HCT116 (cell line): Measurements from ENCODE around the gene BPIFB4. TPM values are rescaled to one million over a fixed set of nuclear protein-coding genes. Genes with fewer than 3 reads are reported as not detected.

Experiments used
- ATAC-seq: fragments of 200-7000 bp; cut with Tn5 transposase; 2 replicates; pipeline ENCODE4 v1.9.1; 2020; ENCODE audit warnings: mild to moderate bottlenecking, moderate library complexity
- BruUV-seq: library from RNA; stranded (reverse); fragments of 400-500 nt; replicated peaks from 2 replicates; lab custom pipeline; 2021; lab: Mats Ljungman, UMichigan
- CTCF ChIA-PET: fragments of 300-600 bp; sonication (Branson Sonifier 250); formaldehyde crosslinking; loops from one replicate; lab custom pipeline; 2021; ENCODE audit warnings: antibody characterized with exemption; lab: Charles Lee
- POLR2A ChIA-PET: fragments of 300-600, 350-600 bp; sonication (Branson Sonifier 250); formaldehyde crosslinking; loops from one replicate; lab custom pipeline; 2021; ENCODE audit warnings: antibody characterized with exemption; lab: Charles Lee
- RAD21 ChIA-PET, 2 experiments: fragments of 300-600 bp; sonication (Branson Sonifier 250); formaldehyde crosslinking; loops; one replicate each; lab custom pipeline; 2023; ENCODE audit warnings: low total read pairs in 2 of 2; ENCODE audit not compliant: uncharacterized antibody in 2 of 2, unreplicated experiment in 2 of 2, low non-redundant PET in 1 of 2; lab: Charles Lee
- DNase-seq: peaks from one replicate; pipeline ENCODE4 v3.0.0-alpha.2; 2010; ENCODE audit warnings: low read depth, low spot score
- H2AFZ ChIP-seq: fragments of 200-600 bp; shearing (Covaris generic), sonication (generic); 2 replicates; pipeline ENCODE4 v1.6.1; 2017; ENCODE audit warnings: low read depth, mixed run types, mixed read lengths, antibody characterized with exemption, low read length; ENCODE audit not compliant: poor library complexity, severe bottlenecking
- H3K27ac ChIP-seq: 2 replicates; pipeline ENCODE4 v1.5.1; 2012; ENCODE audit warnings: low read depth, low read length
- H3K27me3 ChIP-seq: fragments of 200-600 bp; sonication (generic); 2 replicates; pipeline ENCODE4 v1.6.1; 2016; ENCODE audit warnings: mixed run types, low read length, mixed read lengths; ENCODE audit not compliant: insufficient read depth
- H3K36me3 ChIP-seq, 2 experiments: fragments of 200-500 bp in 1 of 2; fragments of 200-600 bp in 1 of 2; sonication (Bioruptor generic) in 1 of 2; sonication (generic) in 1 of 2; 2 replicates each; pipeline versions ENCODE4 v1.5.1 to v1.6.1; 2014 to 2016; ENCODE audit warnings: low read length in 2 of 2, inconsistent platforms in 1 of 2, mixed read lengths in 1 of 2, mixed run types in 1 of 2; ENCODE audit not compliant: insufficient read depth in 2 of 2, control insufficient read depth in 1 of 2
- H3K4me1 ChIP-seq, 2 experiments: fragments of 200-600 bp in 1 of 2; sonication (generic) in 1 of 2; 2 replicates each; pipeline versions ENCODE4 v1.5.1 to v1.6.1; 2012 to 2017; ENCODE audit warnings: low read length in 2 of 2, inconsistent platforms in 1 of 2, mild to moderate bottlenecking in 1 of 2, mixed read lengths in 1 of 2, mixed run types in 1 of 2, moderate library complexity in 1 of 2; ENCODE audit not compliant: insufficient read depth in 2 of 2, control insufficient read depth in 1 of 2
- H3K4me2 ChIP-seq: fragments of 200-600 bp; sonication (generic); 2 replicates; pipeline ENCODE4 v1.6.1; 2017; ENCODE audit warnings: mixed run types, low read length, mixed read lengths
- H3K4me3 ChIP-seq, 2 experiments: fragments of 200-600 bp in 1 of 2; sonication (generic) in 1 of 2; replicated peaks in 1 of 2; 2 replicates each; pipeline ENCODE4 v1.5.1; 2011 to 2016; ENCODE audit warnings: low read length in 2 of 2, control low read depth in 1 of 2, low read depth in 1 of 2, mild to moderate bottlenecking in 1 of 2, mixed read lengths in 1 of 2, mixed run types in 1 of 2
- H3K79me2 ChIP-seq: fragments of 200-600 bp; sonication (generic); 2 replicates; pipeline ENCODE4 v1.6.1; 2017; ENCODE audit warnings: mild to moderate bottlenecking, mixed run types, low read length, moderate library complexity, mixed read lengths; ENCODE audit not compliant: insufficient read depth
- H3K9ac ChIP-seq: fragments of 200-600 bp; sonication (generic); 2 replicates; pipeline ENCODE4 v1.6.1; 2016; ENCODE audit warnings: low read length, mixed read lengths
- H3K9me2 ChIP-seq: fragments of 200-600 bp; sonication (generic), shearing (Covaris generic); 2 replicates; pipeline ENCODE4 v1.6.1; 2017; ENCODE audit warnings: mixed run types, mild to moderate bottlenecking, moderate library complexity; ENCODE audit not compliant: insufficient read depth
- H3K9me3 ChIP-seq, 2 experiments: fragments of 200-500 bp in 1 of 2; fragments of 200-600 bp in 1 of 2; sonication (Bioruptor generic) in 1 of 2; sonication (generic) in 1 of 2; 2 replicates each; pipeline ENCODE4 v1.6.1; 2014 to 2017; ENCODE audit warnings: low read length in 2 of 2, mixed read lengths in 2 of 2, inconsistent platforms in 1 of 2, low read depth in 1 of 2, mild to moderate bottlenecking in 1 of 2, mixed run types in 1 of 2, moderate library complexity in 1 of 2; ENCODE audit not compliant: control insufficient read depth in 1 of 2, insufficient read depth in 1 of 2
- H4K20me1 ChIP-seq: fragments of 200-600 bp; sonication (generic), shearing (Covaris generic); 2 replicates; pipeline ENCODE4 v1.6.1; 2017; ENCODE audit warnings: mixed run types, mild to moderate bottlenecking, moderate library complexity; ENCODE audit not compliant: insufficient read depth
- CBX3 ChIP-seq: IDR thresholded peaks from 2 replicates; pipeline ENCODE4 v1.6.1; 2012; ENCODE audit warnings: low read depth
- CEBPB ChIP-seq: IDR thresholded peaks from 2 replicates; pipeline ENCODE4 v1.6.1; 2012; ENCODE audit warnings: low read depth
- ELF1 ChIP-seq: IDR thresholded peaks from 2 replicates; pipeline ENCODE4 v1.6.1; 2012; ENCODE audit warnings: low read depth, borderline replicate concordance
- EZH2 ChIP-seq: fragments of 200-600 bp; sonication (generic); IDR thresholded peaks from 2 replicates; pipeline ENCODE4 v1.6.1; 2017; ENCODE audit warnings: antibody characterized with exemption, mixed run types
- FOSL1 ChIP-seq: IDR thresholded peaks from 2 replicates; pipeline ENCODE4 v1.6.1; 2012; ENCODE audit warnings: low read depth
- JUND ChIP-seq: IDR thresholded peaks from 2 replicates; pipeline ENCODE4 v1.6.1; 2012
- POLR2A ChIP-seq: IDR thresholded peaks from 2 replicates; pipeline ENCODE4 v1.7.0; 2011; ENCODE audit warnings: borderline replicate concordance; ENCODE audit not compliant: insufficient read depth, insufficient read length; ENCODE audit errors: extremely low read depth
- POLR2AphosphoS5 ChIP-seq: IDR thresholded peaks from 2 replicates; pipeline ENCODE4 v1.6.1; 2011; ENCODE audit warnings: mild to moderate bottlenecking, low read depth, low read length, moderate library complexity
- RAD21 ChIP-seq: IDR thresholded peaks from 2 replicates; pipeline ENCODE4 v1.6.1; 2012; ENCODE audit warnings: low read depth, mild to moderate bottlenecking
- SIN3A ChIP-seq: IDR thresholded peaks from 2 replicates; pipeline ENCODE4 v1.6.1; 2012; ENCODE audit warnings: low read depth
- SP1 ChIP-seq: IDR thresholded peaks from 2 replicates; pipeline ENCODE4 v1.6.1; 2012; ENCODE audit warnings: low read depth
- SRF ChIP-seq: IDR thresholded peaks from 2 replicates; pipeline ENCODE4 v1.6.1; 2012; ENCODE audit warnings: low read depth
- YY1 ChIP-seq: IDR thresholded peaks from 2 replicates; pipeline ENCODE4 v1.6.1; 2011; ENCODE audit warnings: low read length, low read depth, moderate library complexity, mild to moderate bottlenecking; ENCODE audit not compliant: insufficient replicate concordance; ENCODE audit errors: extremely low read depth
- intact Hi-C: fragments of 100-400 bp; cut with micrococcal nuclease; formaldehyde crosslinking; loops from 2 replicates; pipeline ENCODE4 v1.10.0; 2022
- total RNA-seq: library from RNA; stranded (reverse); gene quantifications from one replicate; pipeline ENCODE4 v1.2.1, GENCODE V29; 2021; ENCODE audit not compliant: unreplicated experiment
- TF ChIP-seq, protein P1 (sequence below): IDR thresholded peaks from 2 replicates; pipeline ENCODE4 v1.6.1; 2012
- TF ChIP-seq, protein P2 (sequence below): IDR thresholded peaks from 2 replicates; pipeline ENCODE4 v1.6.1; 2012
- TF ChIP-seq, protein P3 (sequence below), 3 experiments: fragments of 200-600 bp in 1 of 3; sonication (generic) in 1 of 3; IDR thresholded peaks in 2 of 3; conservative IDR thresholded peaks in 1 of 3; 2 replicates each; pipeline ENCODE4 v1.5.1; 2012 to 2017; ENCODE audit warnings: low read depth in 2 of 3, low read length in 2 of 3, antibody characterized with exemption in 1 of 3, borderline replicate concordance in 1 of 3, control low read depth in 1 of 3, mild to moderate bottlenecking in 1 of 3, mixed read lengths in 1 of 3, mixed run types in 1 of 3, moderate library complexity in 1 of 3; ENCODE audit not compliant: insufficient read depth in 1 of 3

Gene BPIFB4
- total RNA-seq, 1 experiment from 2014 or later = not detected

DNA sequence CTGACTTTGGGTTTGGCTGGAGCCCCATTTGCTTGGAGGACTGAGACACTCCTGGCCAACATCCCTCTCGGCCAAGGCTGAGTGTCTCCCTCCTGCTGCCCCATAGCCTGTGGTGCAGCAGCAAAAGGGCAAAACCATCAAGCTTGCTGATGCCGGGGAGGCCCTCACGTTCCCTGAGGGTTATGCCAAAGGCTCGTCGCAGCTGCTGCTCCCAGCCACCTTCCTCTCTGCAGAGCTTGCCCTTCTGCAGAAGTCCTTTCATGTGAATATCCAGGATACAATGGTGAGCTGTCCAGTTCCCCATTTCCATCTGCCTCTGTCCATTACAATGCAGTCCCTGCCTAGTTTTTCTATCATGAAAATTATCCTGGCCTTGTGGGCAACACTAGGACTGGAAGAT, 42.0 kb upstream of the BPIFB4 start:
- Histone ChIP-seq H3K9ac (no peak overlapping the region), H4K20me1 (no peaks in the 10 kb centered on the region)
- ATAC-seq = no peak
- CTCF ChIA-PET = no interaction called here
- RAD21 ChIA-PET = no interaction called here
- POLR2A ChIA-PET = no interaction called here
- TF ChIP-seq POLR2A = no peak
- TF ChIP-seq JUND = no peak
- TF ChIP-seq, protein P1, sequence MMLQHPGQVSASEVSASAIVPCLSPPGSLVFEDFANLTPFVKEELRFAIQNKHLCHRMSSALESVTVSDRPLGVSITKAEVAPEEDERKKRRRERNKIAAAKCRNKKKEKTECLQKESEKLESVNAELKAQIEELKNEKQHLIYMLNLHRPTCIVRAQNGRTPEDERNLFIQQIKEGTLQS = no peak
- no peak for TF ChIP-seq SRF
- no peak for TF ChIP-seq RAD21
- TF ChIP-seq SIN3A = no peak
- TF ChIP-seq, protein P2, sequence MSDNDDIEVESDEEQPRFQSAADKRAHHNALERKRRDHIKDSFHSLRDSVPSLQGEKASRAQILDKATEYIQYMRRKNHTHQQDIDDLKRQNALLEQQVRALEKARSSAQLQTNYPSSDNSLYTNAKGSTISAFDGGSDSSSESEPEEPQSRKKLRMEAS = no peak
- no peak for TF ChIP-seq ELF1
- TF ChIP-seq CEBPB = no peak
- no peak for TF ChIP-seq YY1
- TF ChIP-seq SP1 = no peak
- no peak for TF ChIP-seq FOSL1
- TF ChIP-seq POLR2AphosphoS5 = no peak
- no peak for TF ChIP-seq EZH2
- TF ChIP-seq, all 23 proteins: peak for 0
- no peak for DNase-seq
- BruUV-seq = no TSS peak
- Histone ChIP-seq H3K9me2 (no peaks in the 10 kb centered on the region), H3K27ac (no peak overlapping the region), H2AFZ (no peak overlapping the region), H3K27me3 (peaks cover 35% of the 10 kb centered on the region; the same call in 1 of the 2 replicates), H3K4me1 (no peaks in the 10 kb centered on the region), H3K9me3 (no peaks in the 10 kb centered on the region), H3K4me2 (no peak overlapping the region), H3K36me3 (no peaks in the 10 kb centered on the region), H3K4me3 (no peak overlapping the region), H3K79me2 (no peaks in the 10 kb centered on the region)
- intact Hi-C loops = no loop called here

DNA sequence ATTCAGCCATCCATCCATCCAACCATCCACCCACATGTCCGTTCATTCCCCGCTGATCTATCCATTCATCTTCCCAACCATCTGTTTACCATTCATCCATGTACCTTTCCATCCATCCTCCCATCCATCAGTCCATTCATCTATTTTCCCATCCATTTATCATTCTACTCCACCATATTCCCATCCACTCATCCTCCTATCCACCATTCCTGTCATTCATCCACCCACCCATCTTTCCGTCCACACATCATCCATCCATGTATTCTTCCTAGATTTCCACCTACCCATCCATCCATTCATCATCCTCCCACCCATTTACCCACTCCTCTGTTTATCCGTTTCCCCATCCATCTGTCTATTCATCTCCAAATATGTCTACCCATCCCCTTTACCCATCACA, 41.2 kb upstream of the BPIFB4 start:
- H3K4me1 ChIP-seq = no peaks in the 10 kb centered on the region
- ChIA-PET POLR2A (no interaction called here), CTCF (no interaction called here), RAD21 (no interaction called here)
- BruUV-seq = no TSS peak
- H4K20me1 ChIP-seq = no peaks in the 10 kb centered on the region
- intact Hi-C loops = no loop called here
- no peak overlapping the region for H3K4me2 ChIP-seq
- no peaks in the 10 kb centered on the region for H3K36me3 ChIP-seq
- no peaks in the 10 kb centered on the region for H3K9me2 ChIP-seq
- peaks cover 31% of the 10 kb centered on the region; the same call in 1 of the 2 replicates for H3K27me3 ChIP-seq
- H3K27ac ChIP-seq = no peak overlapping the region
- DNase-seq = no peak
- TF ChIP-seq EZH2 (no peak), CBX3 (no peak), SIN3A (no peak), POLR2AphosphoS5 (no peak), FOSL1 (no peak)
- TF ChIP-seq, protein P3, sequence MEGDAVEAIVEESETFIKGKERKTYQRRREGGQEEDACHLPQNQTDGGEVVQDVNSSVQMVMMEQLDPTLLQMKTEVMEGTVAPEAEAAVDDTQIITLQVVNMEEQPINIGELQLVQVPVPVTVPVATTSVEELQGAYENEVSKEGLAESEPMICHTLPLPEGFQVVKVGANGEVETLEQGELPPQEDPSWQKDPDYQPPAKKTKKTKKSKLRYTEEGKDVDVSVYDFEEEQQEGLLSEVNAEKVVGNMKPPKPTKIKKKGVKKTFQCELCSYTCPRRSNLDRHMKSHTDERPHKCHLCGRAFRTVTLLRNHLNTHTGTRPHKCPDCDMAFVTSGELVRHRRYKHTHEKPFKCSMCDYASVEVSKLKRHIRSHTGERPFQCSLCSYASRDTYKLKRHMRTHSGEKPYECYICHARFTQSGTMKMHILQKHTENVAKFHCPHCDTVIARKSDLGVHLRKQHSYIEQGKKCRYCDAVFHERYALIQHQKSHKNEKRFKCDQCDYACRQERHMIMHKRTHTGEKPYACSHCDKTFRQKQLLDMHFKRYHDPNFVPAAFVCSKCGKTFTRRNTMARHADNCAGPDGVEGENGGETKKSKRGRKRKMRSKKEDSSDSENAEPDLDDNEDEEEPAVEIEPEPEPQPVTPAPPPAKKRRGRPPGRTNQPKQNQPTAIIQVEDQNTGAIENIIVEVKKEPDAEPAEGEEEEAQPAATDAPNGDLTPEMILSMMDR (IDR thresholded peaks at IDR 0.05 in 2 of 3, conservative IDR thresholded peaks at IDR 0.05 in 1 of 3; ENCODE audit: borderline replicate concordance in 1 of 3, insufficient read depth in 1 of 3, low read depth in 2 of 3, low read length in 2 of 3) = no peak
- TF ChIP-seq, protein P2 = no peak
- no peak for ATAC-seq
- no peaks in the 10 kb centered on the region for H3K9me3 ChIP-seq
- no peak overlapping the region for H3K4me3 ChIP-seq
- H3K79me2 ChIP-seq = no peaks in the 10 kb centered on the region
- no peak overlapping the region for H3K9ac ChIP-seq
- H2AFZ ChIP-seq = no peak overlapping the region
